Inflammatory macrophage treated with lipopolysaccharide for 1 hour (primary cell): ENCODE measurements around the gene CUZD1.
"Not testable (repeated sequence)": the region's sequence is repeated elsewhere in the genome, so short reads cannot be mapped to it uniquely, and the experiment has no call there.

Experiments used
- DNase-seq, 2 donors: peaks; one replicate each; pipeline ENCODE4 v3.0.0-alpha.2; 2020 to 2022

CUZD1 gene, protein sequence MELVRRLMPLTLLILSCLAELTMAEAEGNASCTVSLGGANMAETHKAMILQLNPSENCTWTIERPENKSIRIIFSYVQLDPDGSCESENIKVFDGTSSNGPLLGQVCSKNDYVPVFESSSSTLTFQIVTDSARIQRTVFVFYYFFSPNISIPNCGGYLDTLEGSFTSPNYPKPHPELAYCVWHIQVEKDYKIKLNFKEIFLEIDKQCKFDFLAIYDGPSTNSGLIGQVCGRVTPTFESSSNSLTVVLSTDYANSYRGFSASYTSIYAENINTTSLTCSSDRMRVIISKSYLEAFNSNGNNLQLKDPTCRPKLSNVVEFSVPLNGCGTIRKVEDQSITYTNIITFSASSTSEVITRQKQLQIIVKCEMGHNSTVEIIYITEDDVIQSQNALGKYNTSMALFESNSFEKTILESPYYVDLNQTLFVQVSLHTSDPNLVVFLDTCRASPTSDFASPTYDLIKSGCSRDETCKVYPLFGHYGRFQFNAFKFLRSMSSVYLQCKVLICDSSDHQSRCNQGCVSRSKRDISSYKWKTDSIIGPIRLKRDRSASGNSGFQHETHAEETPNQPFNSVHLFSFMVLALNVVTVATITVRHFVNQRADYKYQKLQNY

DNA sequence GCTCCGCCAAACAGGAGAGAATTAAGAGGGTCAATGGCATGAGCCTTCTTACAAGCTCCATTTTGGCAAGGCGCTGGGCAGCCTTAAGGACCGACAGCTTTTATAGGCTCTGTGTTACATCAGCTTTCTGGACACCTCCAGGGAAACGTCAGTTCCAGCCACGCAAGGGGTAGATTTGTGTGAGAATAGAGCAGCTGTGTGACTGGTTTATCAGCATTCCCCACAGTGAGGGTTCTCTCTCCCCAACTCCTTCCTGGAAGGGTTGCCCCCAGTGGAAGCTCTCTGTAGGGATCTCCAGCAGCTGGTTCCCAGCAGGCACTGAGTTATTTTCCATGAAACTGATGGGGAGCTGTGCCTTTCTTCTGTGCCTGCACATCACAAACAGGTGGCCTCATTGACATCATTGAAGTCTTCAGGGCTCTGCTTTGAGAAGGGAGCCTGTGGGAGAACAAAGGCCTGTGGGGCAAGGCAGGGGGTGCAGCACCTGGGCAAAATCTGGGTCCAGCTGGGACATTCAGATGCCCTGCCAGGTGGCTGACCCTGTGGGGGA, at the start of gene CUZD1:
Gene CUZD1 (minus strand): TSS at position 75 of the 550 bp plus-strand sequence. CDS start 14 bp downstream, at position 61.
- DNase-seq, result no peak

DNA sequence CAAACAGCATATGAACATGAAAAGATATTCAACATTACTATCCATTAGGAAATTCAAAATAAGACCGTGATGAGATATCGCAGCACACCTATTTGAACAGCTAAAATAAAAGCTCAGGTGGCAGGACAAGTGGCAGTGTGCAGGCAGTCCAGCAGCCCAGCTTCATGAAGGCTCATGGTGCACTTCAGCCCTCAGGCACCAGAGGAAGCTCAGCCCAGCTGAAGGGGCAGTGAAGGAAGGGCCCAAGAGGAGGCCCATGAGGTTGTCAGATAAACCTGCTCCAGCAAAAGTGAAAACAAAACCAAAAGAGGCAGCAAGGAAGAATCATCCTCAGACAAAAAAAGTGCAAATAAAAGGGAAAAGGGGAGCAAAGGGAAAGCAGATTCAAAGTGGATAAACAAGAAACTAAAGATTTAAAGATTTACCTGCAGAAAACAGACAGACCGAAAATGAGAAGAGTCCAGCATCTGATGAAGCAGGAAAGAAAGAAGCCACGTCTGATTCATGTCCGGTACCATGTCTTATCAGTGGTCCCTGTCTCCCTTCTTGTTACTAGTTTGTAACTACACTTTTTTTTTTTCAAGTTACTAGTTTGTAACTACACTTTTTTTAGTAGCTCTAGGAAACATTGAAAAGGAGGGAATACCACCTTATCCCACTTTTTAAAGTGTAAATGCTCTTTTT, 48.7 kb upstream of the CUZD1 start:
- DNase-seq, result no peak

DNA sequence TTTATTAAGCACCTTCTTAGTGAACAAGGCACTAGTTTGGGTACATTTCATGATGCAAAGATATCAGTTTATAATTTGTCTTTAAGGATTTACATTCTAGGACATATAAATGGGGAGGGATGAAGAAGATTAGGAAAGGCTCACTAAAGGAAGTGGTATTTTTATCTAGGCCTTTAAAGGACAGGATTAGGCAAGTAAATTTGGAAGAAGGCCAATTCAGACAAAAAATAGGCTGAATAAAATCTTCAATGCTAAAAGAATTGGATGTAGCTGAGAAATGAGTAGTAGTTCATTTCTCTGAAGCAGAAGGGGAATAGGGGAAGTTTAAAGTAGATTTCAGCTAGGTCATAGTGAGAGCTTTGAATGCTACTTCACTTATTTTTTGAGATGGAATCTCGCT, 38.5 kb upstream of the CUZD1 start:
- no peak for DNase-seq

DNA sequence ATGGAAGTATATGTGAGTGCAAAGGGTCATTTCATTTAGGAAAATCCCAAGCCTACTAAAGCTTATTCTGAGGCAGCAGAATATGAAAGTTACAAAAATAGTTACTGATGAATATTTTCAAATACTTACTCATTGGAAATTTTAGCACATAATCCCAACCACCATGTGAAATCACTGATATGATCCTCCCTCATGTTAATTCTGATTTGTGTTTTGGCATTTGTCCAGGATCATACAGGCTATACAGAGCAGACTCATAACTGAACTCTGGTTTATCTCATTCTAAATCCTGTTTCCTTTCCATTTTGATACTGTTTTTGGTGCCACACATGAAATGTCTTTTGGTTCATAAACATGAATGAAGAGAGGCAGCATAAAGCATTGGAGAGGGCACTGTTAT, 37.1 kb upstream of the CUZD1 start:
- DNase-seq, result peak in 1 of 2 donors; percentile 16

GRCh38 chr10:122879339-122880273, 33.9 kb upstream of the CUZD1 start, which contains the start of gene FAM24B:
Gene FAM24B (minus strand): TSS chr10:122879581. CDS start chr10:122850515, 29,066 bp downstream.
- peak; percentile 94 to 95 for DNase-seq

GRCh38 chr10:122878799-122879338, 33.2 kb upstream of the CUZD1 start:
- DNase-seq, result peak in 1 of 2 donors; percentile 39

DNA sequence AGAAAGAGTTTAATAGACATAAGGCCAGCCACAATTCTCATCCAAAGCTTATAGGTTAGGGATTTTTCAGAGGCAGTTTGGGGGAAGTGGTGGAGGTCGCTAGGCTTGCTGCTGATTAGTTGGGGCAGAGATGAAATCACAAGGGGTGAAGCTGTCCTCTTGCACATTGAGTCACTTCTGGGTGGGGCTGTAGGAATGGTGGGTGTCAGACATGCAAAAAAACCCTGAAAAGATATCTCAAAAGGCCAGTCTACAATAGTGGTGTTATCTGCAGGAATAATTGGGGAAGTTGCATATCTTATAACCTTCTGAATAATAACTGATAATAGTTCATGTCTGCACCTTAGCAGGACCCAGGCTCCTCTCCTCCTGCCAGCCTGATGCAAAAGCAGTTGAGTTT, 31.6 kb upstream of the CUZD1 start:
- DNase-seq, result peak; percentile 13 to 45

- DNase-seq, result no peak
Measured at GRCh38 chr10:122876467-122876855, 30.8 kb upstream of the CUZD1 start.

- no peak for DNase-seq
Measured at GRCh38 chr10:122875843-122876466, 30.3 kb upstream of the CUZD1 start.

GRCh38 chr10:122871947-122872346, 26.3 kb upstream of the CUZD1 start:
- not testable (repeated sequence) for DNase-seq

DNA sequence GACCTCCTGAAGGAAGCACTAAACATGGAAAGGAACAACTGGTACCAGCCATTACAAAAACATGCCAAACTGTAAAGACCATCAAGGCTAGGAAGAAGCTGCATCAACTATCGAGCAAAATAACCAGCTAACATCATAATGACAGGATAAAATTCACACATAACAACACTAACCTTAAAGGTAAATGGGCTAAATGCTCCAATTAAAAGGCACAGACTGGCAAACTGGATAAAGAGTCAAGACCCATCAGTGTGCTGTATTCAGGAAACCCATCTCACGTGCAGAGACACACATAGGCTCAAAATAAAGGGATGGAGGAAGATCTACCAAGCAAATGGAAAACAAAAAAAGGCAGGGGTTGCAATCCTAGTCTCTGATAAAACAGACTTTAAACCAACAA, 23.1 kb upstream of the CUZD1 start:
- DNase-seq, result not testable (repeated sequence)

GRCh38 chr10:122866757-122867482, 21.3 kb upstream of the CUZD1 start:
- not testable (repeated sequence) for DNase-seq

- no peak for DNase-seq
Measured at GRCh38 chr10:122864901-122865300, 19.2 kb upstream of the CUZD1 start.

DNA sequence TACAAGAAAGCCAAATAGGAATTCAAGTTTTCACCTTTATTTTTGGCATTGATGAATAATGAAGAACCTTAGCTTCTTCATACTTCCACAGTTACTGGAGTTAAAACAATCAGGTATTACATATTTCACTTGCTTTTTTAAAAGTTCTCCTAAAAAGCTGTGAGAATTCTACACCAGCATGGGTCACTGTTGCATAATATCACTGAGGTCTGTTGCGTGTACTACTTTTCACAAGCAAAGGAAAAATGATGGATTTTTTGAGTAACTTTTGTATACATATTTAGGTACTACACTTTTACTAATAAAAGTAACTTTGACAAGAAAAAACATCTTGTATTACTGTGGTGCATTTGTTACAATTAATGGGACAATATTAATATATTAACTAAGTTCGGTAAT, 18.5 kb upstream of the CUZD1 start:
- no peak for DNase-seq

GRCh38 chr10:122863216-122864193, 17.8 kb upstream of the CUZD1 start:
- DNase-seq, result no peak

GRCh38 chr10:122861711-122862161, 16.1 kb upstream of the CUZD1 start:
- no peak for DNase-seq

DNA sequence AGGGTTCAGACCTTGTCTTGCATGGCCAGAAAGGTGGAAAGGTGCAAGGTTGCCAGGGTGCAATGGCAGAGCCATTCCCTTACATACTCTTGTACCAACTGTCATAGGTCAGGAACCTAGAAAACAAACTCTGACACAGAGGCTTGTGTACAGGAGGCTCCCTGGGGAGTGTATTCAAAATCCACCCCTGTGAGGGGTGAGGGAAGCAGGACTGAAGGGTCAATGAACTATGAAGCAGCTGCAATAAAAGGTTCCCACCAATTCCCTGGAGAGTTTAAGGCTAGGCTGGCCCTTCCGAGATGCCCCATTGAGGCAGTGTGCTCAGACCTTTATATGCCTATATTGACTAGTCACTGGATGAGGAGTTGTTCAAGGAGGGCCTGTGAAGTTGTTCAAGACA, 13.9 kb upstream of the CUZD1 start:
- no peak for DNase-seq

DNA sequence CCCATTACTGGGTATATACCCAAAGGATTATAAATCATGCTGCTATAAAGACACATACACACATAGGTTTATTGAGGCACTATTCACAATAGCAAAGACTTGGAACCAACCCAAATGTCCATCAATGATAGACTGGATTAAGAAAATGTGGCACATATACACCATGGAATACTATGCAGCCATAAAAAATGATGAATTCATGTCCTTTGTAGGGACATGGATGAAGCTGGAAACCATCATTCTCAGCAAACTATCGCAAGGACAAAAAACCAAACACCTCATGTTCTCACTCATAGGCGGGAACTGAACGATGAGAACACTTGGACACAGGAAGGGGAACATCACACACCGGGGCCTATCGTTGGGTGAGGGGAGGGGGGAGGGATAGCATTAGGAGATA, 12.4 kb upstream of the CUZD1 start:
- not testable (repeated sequence) for DNase-seq

- DNase-seq, result peak; percentile 46 to 58
Measured at GRCh38 chr10:122856902-122857301, 11.2 kb upstream of the CUZD1 start.
